SK-N-SH treated with all-trans-retinoic acid at 6 μM for 48 hours (cell line): ENCODE data around the gene EPHB3.

Experiments
- TF ChIP-seq, protein P1 (sequence below): fragments of 250-450 bp; sonication (Bioruptor Pico); IDR thresholded peaks from 2 replicates; pipeline ENCODE4 v1.8.0; 2020; ENCODE audit warnings: mild to moderate bottlenecking, moderate library complexity, borderline replicate concordance
- TF ChIP-seq, protein P2 (sequence below): fragments of 250-450 bp; sonication (Bioruptor Pico); IDR thresholded peaks from 2 replicates; pipeline ENCODE4 v1.5.1; 2020; ENCODE audit warnings: low read depth, mild to moderate bottlenecking, moderate library complexity
- TF ChIP-seq, protein P3 (sequence below): fragments of 250-450 bp; sonication (Bioruptor Pico); IDR thresholded peaks from 2 replicates; pipeline ENCODE4 v1.8.0; 2021; ENCODE audit warnings: low read depth, mild to moderate bottlenecking, moderate library complexity, borderline replicate concordance

DNA sequence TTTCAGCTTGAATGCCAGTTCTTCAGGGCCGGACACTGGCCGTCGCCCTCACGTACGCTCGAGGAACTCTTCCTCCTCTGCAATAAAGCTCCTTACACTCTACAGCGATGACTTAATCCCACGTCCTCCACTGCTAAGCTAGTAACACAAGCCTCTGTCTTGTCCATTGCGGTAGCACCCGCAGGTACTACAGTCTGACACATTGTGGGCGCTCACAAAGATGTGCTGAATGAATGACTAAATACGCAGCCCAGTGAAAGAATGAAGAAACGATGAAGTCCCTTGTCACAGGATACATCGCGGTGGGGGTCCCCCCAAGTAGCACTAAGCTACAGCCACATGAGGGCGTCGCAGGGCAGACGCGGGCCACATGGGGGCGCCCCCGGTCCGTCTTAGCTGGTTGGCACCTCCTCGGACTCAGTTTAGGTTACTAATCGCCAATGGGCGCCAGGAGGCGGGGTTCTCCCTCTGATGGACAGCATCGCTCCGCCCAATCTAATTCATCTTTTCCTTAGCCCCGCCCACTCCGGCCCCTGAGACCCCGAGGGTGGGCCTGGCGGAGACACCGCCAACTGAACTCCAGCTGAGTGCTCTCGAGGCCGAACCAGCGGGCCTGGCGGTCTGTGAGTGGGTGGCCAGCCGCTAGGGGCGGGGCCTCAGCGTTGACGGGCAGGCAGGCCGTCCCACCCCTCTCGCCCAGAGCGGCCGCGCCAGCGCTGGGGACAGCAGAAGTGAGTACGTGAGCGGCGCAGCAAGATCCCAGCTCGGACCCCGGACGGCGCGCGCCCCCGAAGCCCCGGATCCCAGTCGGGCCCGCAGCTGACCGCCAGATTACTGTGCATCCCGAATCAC, at the start of gene EPHB3:
- TF ChIP-seq, protein P1, sequence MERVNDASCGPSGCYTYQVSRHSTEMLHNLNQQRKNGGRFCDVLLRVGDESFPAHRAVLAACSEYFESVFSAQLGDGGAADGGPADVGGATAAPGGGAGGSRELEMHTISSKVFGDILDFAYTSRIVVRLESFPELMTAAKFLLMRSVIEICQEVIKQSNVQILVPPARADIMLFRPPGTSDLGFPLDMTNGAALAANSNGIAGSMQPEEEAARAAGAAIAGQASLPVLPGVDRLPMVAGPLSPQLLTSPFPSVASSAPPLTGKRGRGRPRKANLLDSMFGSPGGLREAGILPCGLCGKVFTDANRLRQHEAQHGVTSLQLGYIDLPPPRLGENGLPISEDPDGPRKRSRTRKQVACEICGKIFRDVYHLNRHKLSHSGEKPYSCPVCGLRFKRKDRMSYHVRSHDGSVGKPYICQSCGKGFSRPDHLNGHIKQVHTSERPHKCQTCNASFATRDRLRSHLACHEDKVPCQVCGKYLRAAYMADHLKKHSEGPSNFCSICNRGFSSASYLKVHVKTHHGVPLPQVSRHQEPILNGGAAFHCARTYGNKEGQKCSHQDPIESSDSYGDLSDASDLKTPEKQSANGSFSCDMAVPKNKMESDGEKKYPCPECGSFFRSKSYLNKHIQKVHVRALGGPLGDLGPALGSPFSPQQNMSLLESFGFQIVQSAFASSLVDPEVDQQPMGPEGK (CRISPR knock-in tag), result no peak
- TF ChIP-seq, protein P2, sequence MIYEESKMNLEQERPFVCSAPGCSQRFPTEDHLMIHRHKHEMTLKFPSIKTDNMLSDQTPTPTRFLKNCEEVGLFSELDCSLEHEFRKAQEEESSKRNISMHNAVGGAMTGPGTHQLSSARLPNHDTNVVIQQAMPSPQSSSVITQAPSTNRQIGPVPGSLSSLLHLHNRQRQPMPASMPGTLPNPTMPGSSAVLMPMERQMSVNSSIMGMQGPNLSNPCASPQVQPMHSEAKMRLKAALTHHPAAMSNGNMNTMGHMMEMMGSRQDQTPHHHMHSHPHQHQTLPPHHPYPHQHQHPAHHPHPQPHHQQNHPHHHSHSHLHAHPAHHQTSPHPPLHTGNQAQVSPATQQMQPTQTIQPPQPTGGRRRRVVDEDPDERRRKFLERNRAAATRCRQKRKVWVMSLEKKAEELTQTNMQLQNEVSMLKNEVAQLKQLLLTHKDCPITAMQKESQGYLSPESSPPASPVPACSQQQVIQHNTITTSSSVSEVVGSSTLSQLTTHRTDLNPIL (CRISPR knock-in tag), result no peak
- TF ChIP-seq, protein P3, sequence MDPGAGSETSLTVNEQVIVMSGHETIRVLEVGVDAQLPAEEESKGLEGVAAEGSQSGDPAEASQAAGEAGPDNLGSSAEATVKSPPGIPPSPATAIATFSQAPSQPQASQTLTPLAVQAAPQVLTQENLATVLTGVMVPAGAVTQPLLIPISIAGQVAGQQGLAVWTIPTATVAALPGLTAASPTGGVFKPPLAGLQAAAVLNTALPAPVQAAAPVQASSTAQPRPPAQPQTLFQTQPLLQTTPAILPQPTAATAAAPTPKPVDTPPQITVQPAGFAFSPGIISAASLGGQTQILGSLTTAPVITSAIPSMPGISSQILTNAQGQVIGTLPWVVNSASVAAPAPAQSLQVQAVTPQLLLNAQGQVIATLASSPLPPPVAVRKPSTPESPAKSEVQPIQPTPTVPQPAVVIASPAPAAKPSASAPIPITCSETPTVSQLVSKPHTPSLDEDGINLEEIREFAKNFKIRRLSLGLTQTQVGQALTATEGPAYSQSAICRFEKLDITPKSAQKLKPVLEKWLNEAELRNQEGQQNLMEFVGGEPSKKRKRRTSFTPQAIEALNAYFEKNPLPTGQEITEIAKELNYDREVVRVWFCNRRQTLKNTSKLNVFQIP, result no peak
